ENCODE results near the gene NME4. TPM values are rescaled to one million over a fixed set of nuclear protein-coding genes. Genes with fewer than 3 reads are reported as not detected.
A peak's percentile ranks its signal among the peaks of the same experiment; 100 is the strongest.

Gene NME4
- polyA plus RNA-seq, 1 of the 3 experiments (the other 2 are of a cell fraction): 509 TPM

DNA sequence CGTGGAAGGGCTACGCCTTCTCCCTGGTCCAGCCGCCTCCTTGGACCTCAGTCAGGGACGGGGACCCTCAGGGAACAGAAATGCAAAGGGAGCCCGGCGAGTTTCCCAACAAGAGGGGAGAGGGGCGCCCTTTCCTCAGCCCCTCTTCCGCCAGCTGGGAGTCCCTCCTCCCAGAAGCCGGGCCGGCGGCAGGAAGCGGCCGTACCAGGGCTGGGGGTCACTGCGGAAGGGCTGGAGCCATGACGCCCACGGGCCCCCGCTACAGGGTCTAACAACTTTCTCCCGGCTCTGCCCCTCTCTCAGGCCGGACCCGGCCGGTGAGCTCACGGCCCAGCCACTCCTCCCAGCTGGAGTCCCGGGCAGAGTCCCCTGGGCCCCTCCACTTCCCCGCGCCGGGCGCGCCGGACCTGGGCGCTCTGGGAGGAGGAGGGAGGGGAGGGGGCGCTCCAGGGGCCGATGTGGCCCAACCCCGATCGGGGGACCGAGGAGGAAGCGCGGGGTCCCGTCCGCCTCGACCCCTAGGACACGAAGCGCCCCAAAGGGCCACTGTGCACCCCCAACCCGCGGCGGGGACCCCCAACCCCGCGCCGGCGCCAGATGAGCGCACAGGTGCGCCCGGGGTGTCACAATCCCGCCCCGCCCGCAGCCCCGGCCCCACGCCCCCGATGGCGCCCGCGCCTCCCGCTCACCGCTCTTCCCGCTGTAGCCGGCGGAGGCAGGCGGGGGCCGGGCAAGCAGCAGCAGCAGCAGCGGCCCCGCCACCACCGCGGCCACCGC is 15.8 kb upstream of the NME4 start:
- H3K9me2 ChIP-seq: no peaks in the 10 kb centered on the region
- H3K9me3 ChIP-seq: no peaks in the 10 kb centered on the region
- H4K20me1 ChIP-seq (ENCODE audit: insufficient read depth): peaks cover 17% of the 10 kb centered on the region
- no peak overlapping the region for H2AFZ ChIP-seq (ENCODE audit: low read depth)
- H3K4me1 ChIP-seq (ENCODE audit: control insufficient read depth in 1 of 2, insufficient read depth in 2 of 2, low read depth in 1 of 2, low read length in 1 of 2): peaks cover 5 to 23% of the 10 kb centered on the region in 2 experiments; a peak in 2 of 4 replicates
- H3K79me2 ChIP-seq (ENCODE audit: insufficient read depth): peaks cover 29% of the 10 kb centered on the region
- no peaks in the 10 kb centered on the region for H3K27me3 ChIP-seq (ENCODE audit: insufficient read depth)
- peak; percentile 77 for DNase-seq
- ChIA-PET POLR2A (interaction anchor here (0.6 to 1.6 kb wide), 3 partner anchors 10 to 185 kb away, joined by 3 to 4 read pairs (median 4); partner anchors contain the start of gene MRPL28), CTCF (interaction anchor here (0.9 to 1.8 kb wide), 3 partner anchors 10 to 96 kb away, joined by 3 to 9 read pairs (median 9); partner anchors contain the start of gene MRPL28)
- peak overlapping the region; percentile 30 to 68; a peak in 3 of 4 replicates for H3K27ac ChIP-seq (ENCODE audit: low read depth in 2 of 2, low read length in 1 of 2)
- WGBS (ENCODE audit: low lambda C conversion rate): 0% methylated on average over 10 of the region's 73 CpGs
- TF ChIP-seq NRF1 (IDR thresholded peaks at IDR 0.05; ENCODE audit: low read depth, low read length): no peak
- TF ChIP-seq GABPA (IDR thresholded peaks at IDR 0.05; ENCODE audit: low read depth): peak; percentile 36; the same call in 1 of the 2 replicates
- peaks cover 0 to 14% of the 10 kb centered on the region in 2 experiments for H3K36me3 ChIP-seq (replicated peaks in 1 of 2; ENCODE audit: control insufficient read depth in 1 of 2, insufficient read depth in 2 of 2, low read length in 1 of 2)
- peak overlapping the region; percentile 80 to 86 for H3K4me3 ChIP-seq (ENCODE audit: low read depth in 2 of 2, low read length in 1 of 2)
- H3K4me2 ChIP-seq: peak overlapping the region; percentile 97
- H3F3A ChIP-seq (replicated peaks; ENCODE audit: insufficient read depth): no peaks in the 10 kb centered on the region
- peak overlapping the region; percentile 88 for H3K9ac ChIP-seq

DNA sequence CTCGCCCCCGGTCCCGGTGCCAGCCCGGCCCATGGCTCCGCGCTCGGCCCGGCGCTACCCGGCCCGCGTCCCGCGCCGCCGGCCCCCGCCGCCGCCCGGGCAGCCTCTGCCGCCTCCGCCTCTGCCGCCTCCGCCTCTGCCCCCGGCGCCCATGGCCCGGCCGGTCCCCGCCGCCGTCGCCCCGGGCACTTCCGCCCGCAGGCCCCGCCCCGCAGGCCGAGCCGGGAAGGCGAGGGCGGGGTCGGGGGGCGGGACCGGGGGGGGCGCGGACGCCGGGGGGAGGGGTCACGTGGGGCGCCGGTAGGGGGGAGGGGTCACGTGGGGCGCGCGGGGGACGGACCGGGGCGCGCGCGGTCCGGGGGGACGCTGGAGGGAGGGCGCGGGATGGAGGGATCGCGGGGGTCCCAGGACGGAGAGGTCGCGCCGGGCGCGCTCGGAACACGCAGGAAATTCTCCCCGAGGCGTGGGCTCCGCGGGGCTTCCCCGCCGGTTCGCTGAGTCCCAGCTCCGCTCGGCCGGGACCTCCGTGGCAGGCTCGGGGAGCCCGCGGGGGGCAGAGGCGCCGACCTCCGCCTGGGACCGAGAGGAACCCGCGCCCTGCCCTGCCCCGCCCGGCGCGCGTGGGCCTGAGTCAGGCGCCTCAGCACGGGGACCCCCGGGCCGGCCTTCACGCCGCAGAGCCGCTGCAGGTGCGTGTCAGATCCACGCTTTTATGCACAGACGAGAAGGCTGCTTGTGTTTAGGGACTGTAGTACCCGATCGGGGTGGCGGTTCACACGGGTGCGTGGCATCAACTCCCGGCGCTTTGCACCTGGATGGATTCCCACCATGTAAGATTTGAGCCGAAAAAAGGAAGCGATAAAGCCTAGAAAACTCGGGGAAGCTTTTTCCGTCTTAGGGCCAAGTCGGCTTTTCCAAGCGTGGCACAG is 14.9 kb upstream of the NME4 start, which contains the start of gene PGAP6:
TSS of gene PGAP6 (minus strand) at position 190 of the 929 bp plus-strand sequence. CDS start at position 33, 157 bp downstream.
- peak within 1 kb of the TSS; percentile 88 for H3K9ac ChIP-seq

More for the DNA sequence above, 14.9 kb upstream of the NME4 start, which contains the start of gene PGAP6:
- CTCF ChIA-PET: interaction anchor here (0.9 to 1.2 kb wide), 3 partner anchors 16 to 316 kb away, joined by 3 to 4 read pairs (median 4); partner anchors contain the start of gene DECR2
- no peaks in the 10 kb centered on the region for H3K9me2 ChIP-seq
- H3F3A ChIP-seq (replicated peaks; ENCODE audit: insufficient read depth): peaks cover 4% of the 10 kb centered on the region
- H3K27ac ChIP-seq (ENCODE audit: low read depth in 2 of 2, low read length in 1 of 2): peak within 1 kb of the TSS; percentile 30 to 77; a peak in 3 of 4 replicates
- H4K20me1 ChIP-seq (ENCODE audit: insufficient read depth): peaks cover 17% of the 10 kb centered on the region
- peak; percentile 97 for DNase-seq
- 0 out of 2 replicates have a peak within 1 kb of the TSS, but pooled peaks have one; percentile 47 for H2AFZ ChIP-seq (ENCODE audit: low read depth)
- peak within 1 kb of the TSS; percentile 97 for H3K4me2 ChIP-seq
- peaks cover 0 to 6% of the 10 kb centered on the region in 2 experiments for H3K36me3 ChIP-seq (replicated peaks in 1 of 2; ENCODE audit: control insufficient read depth in 1 of 2, insufficient read depth in 2 of 2, low read length in 1 of 2)
- peaks cover 5 to 23% of the 10 kb centered on the region in 2 experiments; a peak in 2 of 4 replicates for H3K4me1 ChIP-seq (ENCODE audit: control insufficient read depth in 1 of 2, insufficient read depth in 2 of 2, low read depth in 1 of 2, low read length in 1 of 2)
- H3K9me3 ChIP-seq: no peaks in the 10 kb centered on the region
- no peaks in the 10 kb centered on the region for H3K27me3 ChIP-seq (ENCODE audit: insufficient read depth)
- peaks cover 29% of the 10 kb centered on the region for H3K79me2 ChIP-seq (ENCODE audit: insufficient read depth)
- peak within 1 kb of the TSS; percentile 86 for H3K4me3 ChIP-seq (ENCODE audit: low read depth in 2 of 2, low read length in 1 of 2)
- POLR2A ChIA-PET: interaction anchor here (1.6 kb wide), 1 partner anchor 11 kb away, joined by 4 read pairs; the partner anchor contains the start of gene MRPL28
- TF ChIP-seq CHD2 (IDR thresholded peaks at IDR 0.05; ENCODE audit: low read length, partially characterized antibody) (no peak), SIN3A (IDR thresholded peaks at IDR 0.05; ENCODE audit: borderline replicate concordance, low read depth, low read length) (no peak), GATA2 (CRISPR knock-in tag; IDR thresholded peaks at IDR 0.05) (no peak), RCOR1 (IDR thresholded peaks at IDR 0.05; ENCODE audit: low read length) (no peak), TCF12 (IDR thresholded peaks at IDR 0.05) (no peak), MXI1 (IDR thresholded peaks at IDR 0.05; ENCODE audit: low read depth, low read length) (peak; percentile 34; the same call in 1 of the 2 replicates), NRF1 (IDR thresholded peaks at IDR 0.05; ENCODE audit: low read depth, low read length) (no peak), FOXJ3 (CRISPR knock-in tag; IDR thresholded peaks at IDR 0.05) (no peak), NFIC (IDR thresholded peaks at IDR 0.05; ENCODE audit: borderline replicate concordance) (no peak), FOSL2 (IDR thresholded peaks at IDR 0.05; ENCODE audit: borderline replicate concordance, low read depth) (no peak), TAF1 (IDR thresholded peaks at IDR 0.05; ENCODE audit: borderline replicate concordance, low read depth, low read length) (no peak), RAD21 (IDR thresholded peaks at IDR 0.05; ENCODE audit: low read length) (no peak), RXRA (IDR thresholded peaks at IDR 0.05; ENCODE audit: borderline replicate concordance, low read depth) (no peak), GABPA (IDR thresholded peaks at IDR 0.05; ENCODE audit: low read depth) (peak; percentile 35)
- TF ChIP-seq, protein P1, sequence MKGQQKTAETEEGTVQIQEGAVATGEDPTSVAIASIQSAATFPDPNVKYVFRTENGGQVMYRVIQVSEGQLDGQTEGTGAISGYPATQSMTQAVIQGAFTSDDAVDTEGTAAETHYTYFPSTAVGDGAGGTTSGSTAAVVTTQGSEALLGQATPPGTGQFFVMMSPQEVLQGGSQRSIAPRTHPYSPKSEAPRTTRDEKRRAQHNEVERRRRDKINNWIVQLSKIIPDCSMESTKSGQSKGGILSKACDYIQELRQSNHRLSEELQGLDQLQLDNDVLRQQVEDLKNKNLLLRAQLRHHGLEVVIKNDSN (IDR thresholded peaks at IDR 0.05; ENCODE audit: borderline replicate concordance, low read depth): peak; percentile 74
- TF ChIP-seq, protein P2, sequence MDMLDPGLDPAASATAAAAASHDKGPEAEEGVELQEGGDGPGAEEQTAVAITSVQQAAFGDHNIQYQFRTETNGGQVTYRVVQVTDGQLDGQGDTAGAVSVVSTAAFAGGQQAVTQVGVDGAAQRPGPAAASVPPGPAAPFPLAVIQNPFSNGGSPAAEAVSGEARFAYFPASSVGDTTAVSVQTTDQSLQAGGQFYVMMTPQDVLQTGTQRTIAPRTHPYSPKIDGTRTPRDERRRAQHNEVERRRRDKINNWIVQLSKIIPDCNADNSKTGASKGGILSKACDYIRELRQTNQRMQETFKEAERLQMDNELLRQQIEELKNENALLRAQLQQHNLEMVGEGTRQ (IDR thresholded peaks at IDR 0.05; ENCODE audit: borderline replicate concordance, low read depth, low read length): no peak
- TF ChIP-seq, protein P3, sequence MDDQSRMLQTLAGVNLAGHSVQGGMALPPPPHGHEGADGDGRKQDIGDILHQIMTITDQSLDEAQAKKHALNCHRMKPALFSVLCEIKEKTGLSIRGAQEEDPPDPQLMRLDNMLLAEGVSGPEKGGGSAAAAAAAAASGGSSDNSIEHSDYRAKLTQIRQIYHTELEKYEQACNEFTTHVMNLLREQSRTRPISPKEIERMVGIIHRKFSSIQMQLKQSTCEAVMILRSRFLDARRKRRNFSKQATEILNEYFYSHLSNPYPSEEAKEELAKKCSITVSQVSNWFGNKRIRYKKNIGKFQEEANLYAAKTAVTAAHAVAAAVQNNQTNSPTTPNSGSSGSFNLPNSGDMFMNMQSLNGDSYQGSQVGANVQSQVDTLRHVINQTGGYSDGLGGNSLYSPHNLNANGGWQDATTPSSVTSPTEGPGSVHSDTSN (IDR thresholded peaks at IDR 0.05): no peak
- 11% methylated on average over 24 of the region's 123 CpGs for WGBS (ENCODE audit: low lambda C conversion rate)
